Smooth muscle cell (in vitro differentiated cells): ENCODE measurements around the gene MAML3. TPM values are rescaled to one million over a fixed set of nuclear protein-coding genes. Genes with fewer than 3 reads are reported as not detected.
A peak's percentile ranks its signal among the peaks of the same experiment; 100 is the strongest.

Experiments
- DNase-seq: peaks from one replicate; lab custom pipeline; 2025; ENCODE audit not compliant: unreplicated experiment; lab: John Stamatoyannopoulos, UW
- H2AFZ ChIP-seq: fragments of 200-600 bp; sonication (generic); 2 replicates; pipeline ENCODE4 v1.6.0; 2016; ENCODE audit warnings: antibody characterized with exemption, low read depth, mild to moderate bottlenecking
- H3F3A ChIP-seq: fragments of 200-600 bp; sonication (generic); 2 replicates; pipeline ENCODE4 v1.6.0; 2017; ENCODE audit warnings: antibody characterized with exemption, low read depth
- H3K27ac ChIP-seq: fragments of 200-600 bp; sonication (generic); 2 replicates; pipeline ENCODE4 v1.5.1; 2016; ENCODE audit warnings: low read depth, mild to moderate bottlenecking
- H3K27me3 ChIP-seq: fragments of 200-600 bp; sonication (generic); 2 replicates; pipeline ENCODE4 v1.6.1; 2016; ENCODE audit warnings: low read depth, mild to moderate bottlenecking
- H3K36me3 ChIP-seq: fragments of 200-600 bp; sonication (generic); 2 replicates; pipeline ENCODE4 v1.5.1; 2016; ENCODE audit warnings: low read depth
- H3K4me1 ChIP-seq: fragments of 200-600 bp; sonication (generic); 2 replicates; pipeline ENCODE4 v1.5.1; 2016; ENCODE audit warnings: low read depth
- H3K4me2 ChIP-seq: fragments of 200-600 bp; sonication (generic); 2 replicates; pipeline ENCODE4 v1.6.0; 2016; ENCODE audit warnings: mild to moderate bottlenecking
- H3K4me3 ChIP-seq: fragments of 200-600 bp; sonication (generic); 2 replicates; pipeline ENCODE4 v1.5.1; 2016; ENCODE audit warnings: mild to moderate bottlenecking
- H3K79me2 ChIP-seq: fragments of 200-600 bp; sonication (generic); 2 replicates; pipeline ENCODE4 v1.6.0; 2016; ENCODE audit warnings: low read depth, mild to moderate bottlenecking
- H3K9ac ChIP-seq: fragments of 200-600 bp; sonication (generic); 2 replicates; pipeline ENCODE4 v1.6.0; 2016; ENCODE audit warnings: low read depth
- H3K9me3 ChIP-seq: fragments of 200-600 bp; sonication (generic); replicated peaks from 2 replicates; pipeline ENCODE4 v1.5.1; 2016; ENCODE audit warnings: low read depth
- H4K20me1 ChIP-seq: fragments of 200-600 bp; sonication (generic); 2 replicates; pipeline ENCODE4 v1.6.0; 2016; ENCODE audit warnings: low read depth
- CTCF ChIP-seq: fragments of 200-600 bp; sonication (generic); IDR thresholded peaks from 2 replicates; pipeline ENCODE4 v1.5.1; 2017; ENCODE audit warnings: borderline replicate concordance, mild to moderate bottlenecking, antibody characterized with exemption; ENCODE audit not compliant: insufficient read depth, poor library complexity, severe bottlenecking
- WGBS: methylation state at CpG from one replicate; pipeline ENCODE4 v1.1.7; 2016; ENCODE audit warnings: low lambda C conversion rate; 5-methylcytosine and 5-hydroxymethylcytosine counted together
- polyA plus RNA-seq: library from polyadenylated mRNA; unstranded; fragments of >200 nt; fragmentation: Nextera tagmentation; extraction: Ambion mirVana; gene quantifications from 2 replicates; pipeline ENCODE4 v1.2.1, GENCODE V29; 2016
- total RNA-seq: library from RNA; depleted of rRNA; stranded (reverse); fragments of >200 nt; gene quantifications from 2 replicates; pipeline ENCODE4 v1.2.3, GENCODE V29; 2014

MAML3 gene
- total and polyA plus RNA-seq, 2 experiments from 2014 or later = 4.9 to 12.6 TPM

DNA sequence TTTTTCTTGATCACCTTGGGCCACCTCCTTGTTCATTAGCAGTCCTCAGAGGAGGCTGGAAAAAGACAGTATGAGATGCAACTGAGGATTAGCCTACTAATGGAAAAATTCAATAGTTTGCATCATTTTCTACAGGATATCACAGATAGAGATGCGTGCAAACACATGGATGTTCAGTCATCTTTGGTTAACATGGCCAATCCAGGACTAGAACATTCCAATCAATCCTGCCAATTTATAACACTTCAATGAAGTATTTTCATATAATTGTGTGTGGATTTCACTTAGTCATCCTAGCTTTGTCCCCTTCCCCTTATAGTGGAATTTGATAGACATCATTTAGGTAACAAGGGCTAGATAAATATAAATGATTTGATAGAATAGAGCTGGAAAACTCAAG, 42.7 kb downstream of the MAML3 start:
- WGBS = 96% methylated on average over 1 of the region's 1 CpG
- no peak overlapping the region for H3K4me3 ChIP-seq
- peaks cover 17% of the 10 kb centered on the region for H3K4me1 ChIP-seq
- H3K9ac ChIP-seq = no peak overlapping the region
- H2AFZ ChIP-seq = no peak overlapping the region
- H3K4me2 ChIP-seq = no peak overlapping the region
- no peak for TF ChIP-seq CTCF
- no peaks in the 10 kb centered on the region for H4K20me1 ChIP-seq
- H3K79me2 ChIP-seq = peaks cover 71% of the 10 kb centered on the region
- H3K27me3 ChIP-seq = no peaks in the 10 kb centered on the region
- H3K27ac ChIP-seq = no peak overlapping the region
- no peaks in the 10 kb centered on the region for H3K36me3 ChIP-seq
- H3F3A ChIP-seq = peaks cover 7% of the 10 kb centered on the region
- H3K9me3 ChIP-seq = no peaks in the 10 kb centered on the region
- no peak for DNase-seq

- TF ChIP-seq CTCF = no peak
- peaks cover 68% of the 10 kb centered on the region for H3K79me2 ChIP-seq
- no peak overlapping the region for H3K4me3 ChIP-seq
- DNase-seq = no peak
- H3K9ac ChIP-seq = no peak overlapping the region
- H3K4me2 ChIP-seq = no peak overlapping the region
- no peaks in the 10 kb centered on the region for H3K27me3 ChIP-seq
- H3K36me3 ChIP-seq = no peaks in the 10 kb centered on the region
- H3F3A ChIP-seq = peaks cover 11% of the 10 kb centered on the region
- H2AFZ ChIP-seq = no peak overlapping the region
- H3K9me3 ChIP-seq = no peaks in the 10 kb centered on the region
- no peaks in the 10 kb centered on the region for H4K20me1 ChIP-seq
- WGBS = 83% methylated on average over 3 of the region's 3 CpGs
- peaks cover 21% of the 10 kb centered on the region for H3K4me1 ChIP-seq
- H3K27ac ChIP-seq = no peak overlapping the region
These were observed 43.3 kb downstream of the MAML3 start for GRCh38 chr4:140110542-140111215.

GRCh38 chr4:140109737-140110136, 44.2 kb downstream of the MAML3 start:
- Histone ChIP-seq H3K79me2 (peaks cover 59% of the 10 kb centered on the region), H3K27ac (peak overlapping the region; percentile 56), H3K9ac (no peak overlapping the region), H3F3A (peaks cover 20% of the 10 kb centered on the region), H3K9me3 (no peaks in the 10 kb centered on the region), H3K4me2 (no peak overlapping the region), H3K4me3 (no peak overlapping the region), H4K20me1 (no peaks in the 10 kb centered on the region), H3K4me1 (peaks cover 30% of the 10 kb centered on the region), H2AFZ (no peak overlapping the region), H3K27me3 (no peaks in the 10 kb centered on the region), H3K36me3 (no peaks in the 10 kb centered on the region)
- DNase-seq = no peak
- 91% methylated on average over 7 of the region's 7 CpGs for WGBS
- TF ChIP-seq CTCF = no peak

DNA sequence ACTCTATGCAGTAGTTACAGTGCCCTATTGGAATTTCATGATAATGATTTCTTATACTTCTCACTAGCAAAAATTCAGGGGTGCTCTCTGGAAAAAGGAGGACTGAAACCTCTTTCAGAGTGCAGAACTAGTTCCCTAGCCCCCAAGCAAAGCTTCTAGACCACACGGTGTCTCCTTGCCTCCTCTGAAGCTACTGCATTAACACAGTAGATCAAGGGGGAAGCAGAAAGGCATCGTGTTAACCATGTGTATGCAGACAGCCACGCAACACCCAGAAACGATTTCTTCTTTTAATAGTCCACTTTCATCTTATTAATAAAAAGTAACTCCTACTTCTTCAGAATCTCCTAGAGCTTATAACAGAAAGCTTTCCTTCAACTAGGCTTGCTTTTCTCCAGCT, 44.7 kb downstream of the MAML3 start:
- no peak overlapping the region for H3K4me3 ChIP-seq
- 78% methylated on average over 4 of the region's 4 CpGs for WGBS

More for the DNA sequence above, 44.7 kb downstream of the MAML3 start:
- Histone ChIP-seq H3K4me2 (no peak overlapping the region), H3K27me3 (no peaks in the 10 kb centered on the region), H3F3A (peaks cover 20% of the 10 kb centered on the region), H3K9me3 (no peaks in the 10 kb centered on the region), H3K9ac (no peak overlapping the region), H3K79me2 (peaks cover 54% of the 10 kb centered on the region), H3K27ac (peak overlapping the region; percentile 56), H3K4me1 (peaks cover 30% of the 10 kb centered on the region), H2AFZ (no peak overlapping the region), H4K20me1 (no peaks in the 10 kb centered on the region), H3K36me3 (no peaks in the 10 kb centered on the region)
- TF ChIP-seq CTCF = no peak
- no peak for DNase-seq
